ENCODE data around the gene COMMD3.

DNA sequence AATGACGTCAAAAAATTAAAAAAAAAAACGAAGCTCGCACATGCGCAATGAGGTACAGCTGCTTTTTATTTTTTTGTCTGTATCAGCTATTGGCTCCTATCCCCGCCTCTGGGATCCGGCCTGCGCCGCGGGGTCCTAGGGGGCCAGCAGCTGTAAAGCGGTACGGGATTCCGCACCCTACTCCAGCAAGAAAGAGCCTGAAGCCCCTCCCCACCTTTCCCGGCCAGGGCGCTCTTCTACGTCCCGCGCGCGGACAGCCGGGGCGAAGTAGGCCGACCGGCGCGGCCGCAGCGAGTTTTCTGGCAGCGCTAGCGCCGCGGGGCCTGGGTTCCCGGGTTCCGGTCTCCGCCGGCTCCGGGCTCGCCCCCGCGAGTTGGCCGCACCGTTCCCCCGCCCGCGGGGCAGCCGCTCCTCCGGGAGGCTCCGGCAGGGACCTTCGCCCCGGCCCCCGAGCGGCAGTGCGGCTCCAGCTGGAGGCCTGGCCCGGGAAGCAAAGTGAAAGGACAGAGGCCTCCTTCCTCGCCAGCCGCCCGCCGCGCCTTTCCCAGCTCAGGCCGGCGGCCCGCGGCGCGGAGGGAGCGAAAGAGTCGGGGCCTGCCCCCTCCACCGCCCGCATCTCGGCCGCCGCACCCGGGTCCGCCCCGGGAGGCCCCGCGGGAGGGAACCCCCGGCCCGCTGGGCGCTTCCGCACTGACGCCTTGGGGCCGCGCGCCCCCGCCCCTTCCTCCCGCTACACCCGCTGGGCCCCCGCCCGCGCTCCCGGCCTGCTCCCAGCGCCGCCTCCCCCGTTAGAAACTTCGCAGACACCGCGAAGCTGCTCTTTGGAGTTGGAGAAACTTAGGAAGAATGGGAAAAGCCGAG lies 24.4 kb downstream of the COMMD3 start:
- TF ChIP-seq, protein P1, sequence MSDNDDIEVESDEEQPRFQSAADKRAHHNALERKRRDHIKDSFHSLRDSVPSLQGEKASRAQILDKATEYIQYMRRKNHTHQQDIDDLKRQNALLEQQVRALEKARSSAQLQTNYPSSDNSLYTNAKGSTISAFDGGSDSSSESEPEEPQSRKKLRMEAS (IDR thresholded peaks at IDR 0.05; ENCODE audit: low read depth, low read length) = peak; percentile 51; the same call in 1 of the 2 replicates
- TF ChIP-seq CTCF (IDR thresholded peaks at IDR 0.05; ENCODE audit: low read depth, low read length) = no peak
- TF ChIP-seq POLR2A (IDR thresholded peaks at IDR 0.05; ENCODE audit: extremely low read depth, insufficient read length) = peak; percentile 16
- TF ChIP-seq MYC (IDR thresholded peaks at IDR 0.05; ENCODE audit: low read depth, low read length) = no peak

Measured in NB4 (cell line).